Keratinocyte (primary cell): Measurements from ENCODE around the gene HADHB.

Experiments used
- CTCF ChIP-seq, 3 experiments: IDR thresholded peaks in 1 of 3; conservative IDR thresholded peaks in 1 of 3; optimal IDR thresholded peaks in 1 of 3; 2 replicates in 2 of 3; 3 replicates in 1 of 3; pipeline versions ENCODE3 to v1.5.1; 2011; ENCODE audit warnings: low read length in 3 of 3, mild to moderate bottlenecking in 3 of 3, moderate library complexity in 2 of 3, control low read depth in 1 of 3, inconsistent platforms in 1 of 3; ENCODE audit not compliant: insufficient read depth in 2 of 3; ENCODE audit errors: extremely low read depth in 1 of 3
- EZH2 ChIP-seq: IDR thresholded peaks from one replicate; pipeline ENCODE4 v1.6.1; 2012; ENCODE audit warnings: inconsistent platforms, mild to moderate bottlenecking, low read length, moderate library complexity

- TF ChIP-seq EZH2 = no peak
- TF ChIP-seq CTCF (optimal IDR thresholded peaks at IDR 0.05 in 1 of 3, IDR thresholded peaks at IDR 0.05 in 1 of 3, conservative IDR thresholded peaks at IDR 0.05 in 1 of 3; ENCODE audit: extremely low read depth in 1 of 3, insufficient read depth in 2 of 3, low read length in 3 of 3) = no peak
Observed at GRCh38 chr2:26284132-26284531, 39.4 kb downstream of the HADHB start.
